ENCODE results near the gene SNORC.

DNA sequence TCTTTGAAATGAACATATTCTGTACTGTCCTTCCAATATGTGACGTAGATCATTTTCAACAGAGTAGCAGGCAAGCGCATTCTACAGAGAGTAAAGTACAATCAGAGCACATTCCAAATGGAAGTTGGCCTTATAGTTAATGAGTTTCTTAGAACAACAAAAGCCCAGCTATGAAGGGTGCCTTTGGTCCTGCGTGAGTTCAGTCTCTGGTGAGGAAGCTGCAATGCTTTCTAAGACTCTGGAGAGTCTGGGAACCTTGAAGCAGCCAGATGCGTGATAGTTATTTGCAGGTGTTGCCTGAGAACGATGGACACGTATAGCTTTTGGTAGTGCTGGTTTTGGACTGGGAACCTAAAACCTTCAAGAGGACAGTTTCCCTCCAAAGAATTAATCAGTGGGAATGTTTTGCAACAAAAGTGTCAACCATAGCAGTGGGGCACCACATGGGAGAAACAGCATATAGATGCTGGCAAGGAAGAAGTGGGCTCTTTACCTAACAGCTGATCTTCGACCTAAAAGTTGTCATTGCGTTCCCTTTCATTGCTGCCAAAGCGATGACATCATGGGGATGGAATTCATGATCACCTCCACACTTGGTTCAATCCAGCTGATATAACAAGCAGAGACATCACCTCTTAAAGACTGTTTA is 9.3 kb upstream of the SNORC start:
- TF ChIP-seq, protein P1, sequence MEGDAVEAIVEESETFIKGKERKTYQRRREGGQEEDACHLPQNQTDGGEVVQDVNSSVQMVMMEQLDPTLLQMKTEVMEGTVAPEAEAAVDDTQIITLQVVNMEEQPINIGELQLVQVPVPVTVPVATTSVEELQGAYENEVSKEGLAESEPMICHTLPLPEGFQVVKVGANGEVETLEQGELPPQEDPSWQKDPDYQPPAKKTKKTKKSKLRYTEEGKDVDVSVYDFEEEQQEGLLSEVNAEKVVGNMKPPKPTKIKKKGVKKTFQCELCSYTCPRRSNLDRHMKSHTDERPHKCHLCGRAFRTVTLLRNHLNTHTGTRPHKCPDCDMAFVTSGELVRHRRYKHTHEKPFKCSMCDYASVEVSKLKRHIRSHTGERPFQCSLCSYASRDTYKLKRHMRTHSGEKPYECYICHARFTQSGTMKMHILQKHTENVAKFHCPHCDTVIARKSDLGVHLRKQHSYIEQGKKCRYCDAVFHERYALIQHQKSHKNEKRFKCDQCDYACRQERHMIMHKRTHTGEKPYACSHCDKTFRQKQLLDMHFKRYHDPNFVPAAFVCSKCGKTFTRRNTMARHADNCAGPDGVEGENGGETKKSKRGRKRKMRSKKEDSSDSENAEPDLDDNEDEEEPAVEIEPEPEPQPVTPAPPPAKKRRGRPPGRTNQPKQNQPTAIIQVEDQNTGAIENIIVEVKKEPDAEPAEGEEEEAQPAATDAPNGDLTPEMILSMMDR (optimal IDR thresholded peaks at IDR 0.05 in 1 of 3, IDR thresholded peaks at IDR 0.05 in 1 of 3, conservative IDR thresholded peaks at IDR 0.05 in 1 of 3; ENCODE audit: extremely low read depth in 1 of 3, insufficient read depth in 2 of 3, low read length in 3 of 3), result no peak
- TF ChIP-seq EZH2 (IDR thresholded peaks at IDR 0.05; ENCODE audit: low read length), result no peak
